GM20431 (cell line): ENCODE data around the gene PIGZ.
"Not testable (repeated sequence)": the region's sequence is repeated elsewhere in the genome, so short reads cannot be mapped to it uniquely, and the experiment has no call there.

ENCODE experiments used
- in situ Hi-C: fragments of 300-500 bp; cut with MseI, MboI; formaldehyde crosslinking; loops from one replicate; pipeline ENCODE4 v1.15.0; 2020; ENCODE audit warnings: low sequenced_read_pairs; ENCODE audit not compliant: unreplicated experiment

The PIGZ gene

DNA sequence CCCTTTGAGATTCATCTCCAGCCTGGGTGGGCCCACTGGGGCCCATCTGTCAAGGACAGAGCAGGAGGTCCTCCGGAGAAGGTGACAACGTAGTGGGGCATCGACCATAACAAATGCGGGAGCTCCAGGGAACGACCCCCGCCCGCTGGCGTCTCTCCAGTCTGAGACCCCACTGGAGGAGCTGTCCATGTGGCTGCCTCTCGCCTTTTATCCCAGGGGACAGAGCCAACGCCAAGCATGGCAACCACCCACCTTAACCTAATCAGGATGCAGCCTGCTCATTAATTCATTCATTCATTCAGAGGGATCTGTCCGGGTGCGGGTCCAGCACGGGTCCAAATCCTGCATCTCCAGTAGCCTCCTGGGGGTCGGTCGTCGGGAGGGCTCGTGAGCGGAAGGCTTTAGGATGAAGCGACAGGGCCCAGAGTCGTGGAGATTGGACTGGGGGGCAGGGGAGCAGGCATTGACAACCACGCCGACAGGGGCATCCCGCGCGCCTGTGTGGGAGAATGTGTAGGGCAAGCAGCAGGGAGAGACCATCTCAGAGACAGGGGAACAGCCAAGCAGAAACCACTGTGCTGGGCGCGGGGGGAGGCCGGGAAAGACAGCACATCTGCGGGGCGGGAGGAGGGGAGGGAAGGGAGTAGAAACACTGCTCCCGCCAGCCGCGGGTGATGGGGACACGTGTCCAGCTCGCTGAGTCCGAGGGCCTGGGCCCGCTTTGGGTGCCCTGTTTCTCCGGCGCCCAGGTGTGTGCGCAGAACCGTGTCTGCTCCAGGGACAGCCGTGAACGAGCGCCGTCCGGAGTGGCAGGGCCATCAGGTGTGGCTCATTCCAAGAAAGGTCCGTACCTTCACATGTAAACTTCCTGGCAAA is 1.9 kb downstream of the PIGZ start:
- in situ Hi-C loops = no loop called here

DNA sequence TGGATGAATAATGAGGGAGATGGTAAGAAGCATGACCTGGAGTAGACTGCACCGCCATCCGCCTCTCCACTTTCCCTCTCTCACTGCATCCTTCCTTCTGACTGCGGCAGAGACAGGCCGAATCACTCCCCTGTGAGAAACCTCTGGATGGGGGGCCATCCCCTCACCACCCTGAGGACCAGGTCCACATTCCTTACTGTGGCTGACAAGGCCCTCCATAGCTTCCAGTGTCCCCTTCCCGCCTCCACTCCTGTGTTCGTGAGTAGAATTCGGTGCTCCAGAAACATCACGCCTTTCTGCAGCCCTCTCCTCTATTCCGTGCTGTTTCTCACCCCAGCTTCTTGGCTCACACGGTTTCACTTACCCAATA is 2.8 kb downstream of the PIGZ start:
- in situ Hi-C loops = no loop called here

DNA sequence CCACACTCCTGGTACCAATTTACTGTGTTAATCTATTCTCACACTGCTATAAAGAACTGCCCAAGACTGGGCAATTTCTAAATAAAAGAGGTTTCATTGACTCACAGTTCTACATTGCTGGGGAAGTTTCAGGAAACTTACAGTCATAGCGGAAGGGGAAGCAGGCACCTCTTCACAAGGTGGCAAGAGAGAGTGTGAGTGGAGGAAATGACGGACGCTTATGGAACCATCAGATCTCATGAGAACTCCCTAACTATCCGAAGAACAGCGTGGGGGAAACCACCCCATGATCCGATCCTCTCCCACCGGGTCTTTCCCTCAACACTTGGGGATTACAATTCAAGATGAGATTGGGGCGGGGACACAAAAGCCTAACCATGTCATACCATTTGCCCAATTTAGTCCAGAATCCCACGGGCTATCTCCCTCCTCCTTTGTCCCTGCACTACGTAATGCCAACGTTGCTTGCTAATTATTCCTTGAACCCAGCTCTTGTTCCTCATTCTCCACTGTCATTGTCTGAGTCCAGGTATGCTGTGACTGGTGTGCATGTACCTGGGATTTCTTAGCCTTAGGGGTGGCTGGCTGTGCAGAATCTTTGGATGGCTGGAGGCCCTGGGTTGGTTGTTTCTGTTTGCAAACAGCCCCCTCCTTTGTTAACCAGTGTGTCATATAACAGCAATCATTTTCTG is 3.4 kb downstream of the PIGZ start:
- in situ Hi-C loops = no loop called here

DNA sequence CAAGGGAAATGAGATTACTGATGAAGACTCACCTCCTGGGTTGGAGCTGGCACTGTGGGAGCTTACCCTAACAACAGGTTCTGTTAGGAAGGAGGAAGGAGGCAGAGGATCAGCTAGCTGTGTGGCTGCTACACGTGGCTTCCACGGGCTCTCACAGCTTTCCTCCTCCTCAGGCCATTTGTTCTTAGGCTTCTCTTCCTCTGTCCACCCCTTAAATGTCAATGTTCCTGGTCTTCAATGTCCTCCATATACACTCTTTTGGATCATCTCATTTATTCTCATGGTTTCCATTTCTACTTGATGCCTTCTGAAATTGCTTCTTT is 5.0 kb downstream of the PIGZ start:
- in situ Hi-C loops = no loop called here

DNA sequence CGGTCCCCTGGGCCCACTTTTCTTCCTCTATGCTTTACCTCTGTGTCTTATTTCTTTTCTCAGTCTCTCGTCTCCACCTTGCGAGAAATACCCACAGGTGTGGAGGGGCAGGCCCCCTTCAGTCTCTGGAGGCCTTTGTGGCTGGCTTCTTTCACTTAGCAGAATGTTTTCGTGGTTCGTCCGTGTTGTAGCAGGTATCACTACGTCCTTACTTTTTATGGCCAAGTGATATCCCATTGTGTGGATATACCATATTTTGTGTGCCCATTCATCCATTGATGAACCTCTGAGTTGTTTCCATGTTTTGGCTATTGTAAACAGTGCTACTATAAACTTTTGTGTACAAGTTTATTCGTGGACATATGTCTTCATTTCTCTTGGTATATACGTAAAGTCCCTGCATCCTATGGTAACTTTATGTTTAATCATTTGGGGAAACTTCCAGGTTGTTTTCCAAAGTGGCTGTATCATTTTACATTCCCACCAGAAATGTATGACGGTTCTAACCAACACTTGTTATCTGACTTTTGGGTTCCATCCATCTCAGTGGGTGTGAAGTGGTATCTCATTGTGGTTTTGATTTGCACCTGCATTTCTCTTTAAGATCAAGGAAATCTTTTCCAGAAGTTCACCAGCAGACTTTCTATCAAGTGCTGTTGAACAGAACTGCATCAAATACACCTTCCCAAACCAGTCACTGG is 5.6 kb downstream of the PIGZ start:
- in situ Hi-C loops = no loop called here

DNA sequence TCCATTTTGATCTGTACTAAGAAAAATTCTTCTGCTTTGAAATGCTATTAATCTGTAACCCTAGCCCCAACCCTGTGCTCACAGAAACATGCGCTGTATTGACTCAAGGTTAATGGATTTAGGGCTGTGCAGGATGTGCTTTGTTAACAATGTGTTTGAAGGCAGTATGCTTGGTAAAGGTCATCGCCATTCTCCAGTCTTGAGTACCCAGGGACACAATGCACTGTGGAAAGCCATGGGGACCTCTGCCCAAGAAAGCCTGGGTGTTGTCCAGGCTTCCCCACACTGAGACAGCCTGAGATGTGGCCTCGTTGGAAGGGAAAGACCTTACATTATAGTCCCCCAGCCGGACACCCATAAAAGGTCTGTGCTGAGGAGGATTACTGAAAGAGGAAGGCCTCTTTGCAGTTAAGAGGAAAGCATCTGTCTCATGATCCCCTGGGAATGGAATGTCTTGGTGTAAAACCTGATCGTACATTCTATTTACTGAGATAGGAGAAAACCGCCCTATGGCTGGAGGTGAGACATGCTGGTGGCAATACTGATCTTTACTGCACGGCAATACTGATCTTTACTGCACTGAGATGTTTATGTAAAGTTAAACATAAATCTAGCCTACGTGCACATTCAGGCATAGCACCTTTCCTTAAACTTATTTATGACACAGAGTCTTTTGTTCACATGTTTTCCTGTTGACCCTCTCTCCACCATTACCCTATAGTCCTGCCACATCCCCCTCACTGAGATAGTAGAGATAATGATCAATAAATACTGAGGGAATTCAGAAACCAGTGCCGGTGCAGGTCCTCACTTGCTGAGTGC is 6.3 kb downstream of the PIGZ start:
- in situ Hi-C loops = no loop called here

DNA sequence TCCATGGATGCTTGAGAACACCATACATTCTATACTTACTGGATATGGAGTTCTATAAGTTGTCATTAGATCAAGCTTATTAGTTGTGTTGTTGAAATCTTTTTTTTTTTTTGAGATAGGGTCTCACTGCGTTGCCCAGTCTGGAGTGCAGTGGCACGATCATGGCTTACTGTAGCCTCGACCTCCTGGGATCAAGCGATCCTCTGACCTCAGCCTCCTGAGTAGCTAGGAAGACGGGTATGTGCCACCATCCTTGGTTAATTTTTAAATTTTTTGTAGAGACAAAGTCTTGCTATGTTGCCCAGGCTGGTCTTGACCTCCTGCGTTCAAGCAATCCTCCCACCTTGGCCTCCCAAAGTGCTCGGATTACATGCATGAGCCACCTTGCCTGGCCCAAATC is 13.8 kb downstream of the PIGZ start:
- in situ Hi-C loops = no loop called here

DNA sequence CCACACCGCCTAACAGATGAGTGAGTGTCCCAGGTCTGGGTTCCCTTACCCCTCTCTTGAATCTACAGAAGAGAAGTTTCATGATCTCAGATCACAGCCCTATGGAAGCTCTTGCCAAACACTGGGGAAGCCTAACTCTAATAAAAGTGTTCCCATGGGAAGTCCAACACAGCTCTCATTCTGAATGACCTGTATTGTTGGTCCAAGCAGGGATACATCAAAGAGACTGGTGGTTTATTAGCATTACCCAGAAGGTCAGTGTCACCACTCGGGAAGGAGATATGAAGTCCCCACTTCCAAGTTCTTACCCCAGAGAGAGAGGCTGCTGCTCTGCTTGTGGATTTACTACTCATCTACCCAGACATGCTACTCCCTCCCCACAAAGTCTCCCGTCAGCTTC is 17.3 kb downstream of the PIGZ start:
- in situ Hi-C loops = no loop called here

DNA sequence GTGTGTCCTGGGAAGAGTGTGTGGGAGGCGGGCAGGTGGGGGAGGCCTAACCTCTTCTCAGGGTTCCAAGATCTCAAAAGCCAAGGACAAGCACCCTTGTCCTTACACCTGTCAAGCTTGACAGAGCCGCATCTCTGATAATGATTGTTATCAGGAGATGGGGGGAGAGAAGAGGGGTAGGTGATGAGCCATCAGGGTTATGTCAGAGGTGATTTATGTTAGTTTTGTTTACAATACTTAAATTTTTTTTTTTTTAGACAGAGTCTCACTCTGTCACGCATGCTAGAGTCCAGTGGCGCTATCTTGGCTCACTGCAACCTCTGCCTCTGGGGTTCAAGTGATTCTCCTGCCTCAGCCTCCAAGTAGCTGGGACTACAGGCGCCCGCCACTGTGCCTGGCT is 18.9 kb downstream of the PIGZ start:
- in situ Hi-C loops = no loop called here

DNA sequence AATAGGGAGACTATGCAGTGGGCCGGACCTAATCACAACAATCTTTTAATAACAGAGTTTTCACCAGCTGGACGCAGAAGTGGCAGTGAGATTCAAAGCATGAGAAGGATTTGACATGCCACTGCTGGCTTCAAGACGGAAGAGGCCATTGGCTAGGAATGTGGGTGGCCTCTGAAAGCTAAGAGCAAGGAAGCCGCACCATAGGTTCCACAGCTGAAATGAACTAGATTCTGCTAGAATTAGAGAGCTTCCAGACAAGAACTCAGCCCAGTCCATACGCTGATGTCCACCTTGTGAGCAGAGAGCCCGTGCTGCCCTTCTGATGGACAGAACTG is 19.4 kb downstream of the PIGZ start:
- in situ Hi-C loops = no loop called here

DNA sequence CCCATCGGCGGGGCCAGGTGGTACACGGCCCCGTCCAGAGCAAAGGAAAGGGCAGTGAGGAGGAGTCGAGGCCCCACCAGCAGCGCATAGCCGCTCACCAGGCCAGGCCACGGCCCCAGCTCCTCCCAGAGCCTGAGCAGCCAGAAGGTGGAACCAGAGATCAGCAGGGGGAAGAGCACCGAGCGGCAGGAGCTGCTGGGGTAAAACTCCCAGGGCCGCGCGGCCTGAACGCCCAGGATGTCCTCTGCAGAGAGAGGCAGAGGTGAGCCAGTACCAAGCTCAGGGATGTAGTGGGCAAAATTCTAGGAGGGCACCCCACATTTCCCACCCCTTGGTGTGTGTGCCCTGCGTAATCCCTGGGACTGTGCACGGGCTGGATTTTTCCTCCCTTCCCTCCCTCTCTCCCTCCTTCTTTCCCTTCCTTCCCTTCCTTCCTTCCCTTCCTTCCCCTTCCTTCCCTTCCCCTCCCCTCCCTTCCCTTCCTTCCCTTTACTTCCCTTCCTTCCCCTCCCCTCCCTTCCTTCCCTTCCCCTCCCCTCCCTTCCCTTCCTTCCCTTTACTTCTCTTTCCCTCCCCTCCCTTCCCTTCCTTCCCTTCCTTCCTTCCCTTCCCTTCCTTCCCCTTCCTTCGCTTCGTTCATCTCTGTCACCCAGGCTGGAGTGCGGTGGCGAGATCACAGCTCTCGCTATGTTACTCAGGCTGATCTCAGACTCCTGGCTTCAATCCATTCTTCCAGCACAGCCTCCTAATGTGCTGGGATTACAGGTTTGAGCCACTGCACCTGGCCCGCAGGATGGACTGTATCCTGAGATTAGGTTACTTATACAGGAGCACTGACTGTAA is 20.0 kb downstream of the PIGZ start:
- in situ Hi-C loops = no loop called here

DNA sequence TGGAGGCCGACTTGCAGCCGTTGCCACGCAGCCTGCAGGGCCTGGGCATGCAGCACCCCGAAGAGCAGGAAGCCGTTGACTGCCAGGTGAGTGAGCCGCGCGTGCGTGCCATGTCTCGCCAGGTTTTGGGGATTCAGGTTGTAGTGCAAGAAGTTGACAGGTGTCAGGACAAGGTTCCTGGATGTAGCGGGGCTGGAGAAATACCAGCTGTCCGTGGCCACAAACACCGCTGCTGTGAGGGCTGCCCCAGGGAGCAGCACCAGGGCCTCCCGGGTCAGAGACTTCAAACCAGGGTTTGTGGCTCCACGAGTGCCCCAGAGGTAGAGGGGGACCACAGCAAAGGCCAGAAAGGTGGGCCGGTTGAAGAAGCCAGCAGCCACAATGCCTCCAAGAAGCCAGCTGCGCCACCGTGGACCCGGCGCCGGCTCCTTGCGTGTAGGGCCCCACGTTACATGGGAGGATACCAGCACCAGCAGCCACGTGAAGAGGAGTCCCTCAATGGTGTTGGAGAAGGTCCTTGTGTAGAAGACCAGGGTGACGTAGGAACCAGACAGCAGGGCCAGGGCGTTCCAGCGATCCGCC is 20.7 kb downstream of the PIGZ start:
- in situ Hi-C loops = no loop called here

DNA sequence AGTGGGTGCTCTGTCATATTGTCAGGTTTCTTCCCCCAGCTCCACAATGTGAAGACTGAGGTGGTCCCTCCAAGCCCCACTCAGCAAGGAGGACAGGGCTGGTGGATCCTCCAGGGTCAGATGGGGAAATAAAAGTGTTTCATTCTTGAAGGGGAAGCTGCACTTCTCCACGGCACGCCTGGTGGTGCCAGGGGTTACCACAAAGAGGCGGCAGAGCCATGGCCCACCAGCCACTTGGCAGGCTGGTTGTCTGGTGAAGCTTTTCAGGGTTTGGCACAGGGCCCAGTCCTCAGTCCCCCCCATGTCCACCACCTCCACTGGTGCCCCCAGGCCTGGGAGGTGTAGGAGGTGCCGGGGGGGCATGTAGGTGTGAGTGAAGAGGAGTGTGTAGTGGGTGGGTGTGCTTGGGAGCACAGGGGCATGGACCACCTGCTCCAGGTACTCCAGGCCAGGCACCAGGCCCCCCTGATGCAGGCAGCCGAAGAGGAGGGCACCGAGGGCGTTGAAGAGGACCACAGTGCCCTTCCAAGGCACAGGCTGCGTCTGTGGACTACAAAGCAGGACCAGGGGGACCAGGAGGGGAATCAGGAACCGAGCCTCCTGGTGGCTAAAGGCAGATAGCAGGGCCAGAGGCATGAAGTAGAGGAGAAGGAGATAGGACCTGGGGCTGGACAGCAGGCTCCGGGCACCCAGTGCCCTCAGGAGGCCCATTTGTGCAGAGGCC is 21.3 kb downstream of the PIGZ start:
- in situ Hi-C loops = no loop called here

DNA sequence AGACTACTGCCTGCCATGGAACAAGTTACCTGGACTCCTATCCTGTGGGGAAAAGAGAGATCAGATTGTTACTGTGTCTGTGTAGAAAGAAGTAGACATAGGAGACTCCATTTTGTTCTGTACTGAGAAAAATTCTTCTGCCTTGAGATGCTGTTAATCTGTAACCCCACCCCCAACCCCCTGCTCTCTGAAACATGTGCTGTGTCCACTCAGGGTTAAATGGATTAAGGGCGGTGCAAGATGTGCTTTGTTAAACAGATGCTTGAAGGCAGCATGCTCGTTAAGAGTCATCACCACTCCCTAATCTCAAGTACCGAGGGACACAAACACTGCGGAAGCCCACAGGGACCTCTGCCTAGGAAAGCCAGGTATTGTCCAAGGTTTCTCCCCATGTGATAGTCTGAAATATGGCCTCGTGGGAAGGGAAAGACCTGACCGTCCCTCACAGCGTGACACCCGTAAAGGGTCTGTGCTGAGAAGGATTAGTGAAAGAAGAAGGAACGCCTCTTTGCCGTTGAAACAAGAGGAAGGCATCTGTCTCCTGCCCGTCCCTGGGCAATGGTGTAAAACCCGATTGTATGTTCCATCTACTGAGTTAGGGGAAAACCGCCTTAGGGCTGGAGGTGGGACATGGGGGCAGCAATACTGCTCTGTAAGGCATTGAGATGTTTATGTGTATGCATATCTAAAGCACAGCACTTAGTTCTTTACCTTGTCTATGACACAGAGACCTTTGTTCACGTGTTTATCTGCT is 24.4 kb downstream of the PIGZ start:
- in situ Hi-C loops = not testable (repeated sequence)

DNA sequence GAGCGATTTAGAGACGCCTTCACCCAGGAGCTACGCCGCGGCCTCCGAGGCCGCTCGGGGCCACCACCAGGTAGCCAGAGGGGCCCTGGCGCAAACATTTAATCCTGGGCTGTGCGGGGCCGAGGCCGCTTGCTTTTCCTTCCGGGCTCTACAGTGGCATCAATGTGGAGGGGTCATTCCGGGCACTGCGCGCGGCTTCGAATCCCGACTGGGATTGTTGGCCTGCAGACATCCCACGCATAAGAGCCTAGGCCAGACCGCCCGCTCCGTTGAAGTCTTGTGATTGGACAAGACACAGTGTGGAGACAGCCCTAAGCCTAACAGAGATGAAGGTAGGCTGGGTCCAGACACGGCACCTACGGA is 25.7 kb downstream of the PIGZ start:
- in situ Hi-C loops = no loop called here

DNA sequence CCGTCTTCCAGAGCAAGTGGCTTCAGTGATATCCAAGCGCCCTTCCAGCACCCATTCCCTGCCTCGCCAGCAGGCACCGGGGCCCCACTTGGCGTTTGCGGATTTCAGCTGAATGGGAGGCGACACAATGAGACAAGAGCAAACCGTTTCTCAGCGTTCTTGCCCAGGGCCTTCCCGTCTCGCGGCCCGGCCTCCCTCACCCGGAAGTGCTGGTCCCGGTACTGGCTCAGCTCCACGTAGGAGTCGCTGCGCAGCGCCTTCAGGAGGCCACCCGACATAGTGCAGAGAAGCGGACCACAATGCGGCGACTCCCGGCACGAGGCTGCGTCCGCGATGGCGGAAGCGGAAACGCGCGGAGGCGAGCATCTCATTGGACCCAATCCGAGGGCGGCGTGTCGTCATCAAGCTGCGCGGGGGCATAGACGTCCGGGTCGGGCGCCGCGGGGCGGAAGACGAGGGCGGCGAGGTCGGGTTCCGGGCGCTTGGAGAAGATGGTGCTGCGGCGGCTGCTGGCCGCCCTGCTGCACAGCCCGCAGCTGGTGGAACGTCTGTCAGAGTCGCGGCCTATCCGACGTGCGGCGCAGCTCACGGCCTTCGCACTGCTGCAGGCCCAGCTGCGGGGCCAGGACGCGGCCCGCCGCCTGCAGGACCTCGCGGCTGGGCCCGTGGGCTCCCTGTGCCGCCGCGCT is 26.3 kb downstream of the PIGZ start, which contains the start of gene NCBP2:
Gene NCBP2 (minus strand): TSS at position 303 of the 689 bp plus-strand sequence. CDS start 25 bp downstream, at position 278.
- in situ Hi-C loops = no loop called here

DNA sequence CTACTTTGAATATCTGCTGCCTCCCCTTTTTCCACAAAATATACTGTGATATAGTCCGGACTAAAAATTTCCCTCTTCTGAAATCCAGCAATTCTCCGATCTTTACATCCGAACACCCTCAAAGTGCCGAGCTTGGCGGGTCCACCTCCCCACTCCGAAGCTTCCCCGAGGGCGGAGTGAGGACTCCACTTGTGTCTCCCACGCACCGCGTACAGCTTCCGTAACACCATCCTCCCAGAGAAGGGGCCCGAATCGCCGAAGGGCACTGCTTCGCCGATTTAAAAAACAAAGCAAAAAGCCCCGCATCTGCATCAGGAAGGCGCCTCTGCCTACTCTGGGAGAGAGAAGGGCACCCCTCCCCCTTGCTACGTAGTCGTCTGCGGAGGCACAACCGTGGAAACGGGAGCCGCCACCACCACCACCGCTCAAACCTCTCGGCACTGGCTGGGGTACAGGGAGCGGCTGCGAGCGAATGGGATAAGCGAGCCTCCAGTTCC is 26.9 kb downstream of the PIGZ start:
- in situ Hi-C loops = no loop called here
